NCI-H524 (cell line): Measurements from ENCODE around the gene DLL4.

ENCODE experiments used
- DNase-seq, 2 experiments: peaks; one replicate each; lab custom pipeline; 2025; lab: John Stamatoyannopoulos, UW

DLL4 gene

GRCh38 chr15:40906091-40906990 lies 22.8 kb upstream of the DLL4 start:
- DNase-seq, result peak; percentile 78 to 83

GRCh38 chr15:40906991-40907802 lies 21.9 kb upstream of the DLL4 start:
- peak; percentile 68 to 84 for DNase-seq

- DNase-seq, result no peak
These were observed 21.0 kb upstream of the DLL4 start for GRCh38 chr15:40908095-40908494.

- no peak for DNase-seq
These were observed 19.2 kb upstream of the DLL4 start for GRCh38 chr15:40909662-40910630.

- DNase-seq, result peak; percentile 61 to 80
These were observed 18.0 kb upstream of the DLL4 start for GRCh38 chr15:40911141-40911540.

GRCh38 chr15:40911693-40912092 lies 17.4 kb upstream of the DLL4 start:
- DNase-seq, result no peak

- DNase-seq, result no peak
These were observed 16.7 kb upstream of the DLL4 start for GRCh38 chr15:40912478-40912877.

GRCh38 chr15:40914013-40914412 lies 15.1 kb upstream of the DLL4 start:
- no peak for DNase-seq

- no peak for DNase-seq
These were observed 14.7 kb upstream of the DLL4 start for GRCh38 chr15:40914486-40914885.

GRCh38 chr15:40915116-40915661 lies 14.0 kb upstream of the DLL4 start:
- DNase-seq, result no peak

- DNase-seq, result no peak
These were observed 13.5 kb upstream of the DLL4 start for GRCh38 chr15:40915679-40916078.

GRCh38 chr15:40917585-40917984 lies 11.6 kb upstream of the DLL4 start:
- no peak for DNase-seq

- no peak for DNase-seq
These were observed 10.9 kb upstream of the DLL4 start for GRCh38 chr15:40918146-40918798.

- DNase-seq, result no peak
These were observed 10.2 kb upstream of the DLL4 start for GRCh38 chr15:40918799-40919392.

GRCh38 chr15:40921949-40922607 lies 7.1 kb upstream of the DLL4 start:
- DNase-seq, result no peak

- DNase-seq, result no peak
These were observed 6.5 kb upstream of the DLL4 start for GRCh38 chr15:40922608-40923005.

GRCh38 chr15:40923551-40923950 lies 5.6 kb upstream of the DLL4 start:
- DNase-seq, result no peak

- DNase-seq, result peak; percentile 68 to 76
These were observed 3.7 kb upstream of the DLL4 start for GRCh38 chr15:40925495-40925862.

GRCh38 chr15:40925863-40926658 lies 3.1 kb upstream of the DLL4 start:
- DNase-seq, result peak; percentile 74 to 84
